8988T (cell line): ENCODE data around the gene DOCK1.

Experiments
- DNase-seq: peaks from one replicate; pipeline ENCODE4 v3.0.0; 2011

DOCK1 gene

DNA sequence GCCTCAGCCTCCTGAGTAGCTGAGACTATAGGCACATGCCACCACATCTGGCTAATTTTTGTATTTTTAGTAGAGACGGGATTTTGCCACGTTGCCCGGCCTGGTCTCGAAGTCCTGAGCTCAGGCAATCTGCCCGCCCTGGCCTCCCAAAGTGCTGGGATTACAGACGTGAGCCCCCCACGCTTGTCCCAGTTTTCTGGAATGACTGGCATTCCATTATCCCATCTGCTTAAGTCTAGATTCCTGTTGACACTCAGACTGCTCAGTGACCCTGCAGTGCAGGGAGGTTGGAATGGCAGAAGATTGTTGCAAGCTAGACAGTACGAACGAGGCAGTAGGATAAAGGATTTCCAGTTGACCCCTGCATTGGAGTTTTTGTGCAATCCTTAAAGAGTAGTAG is 508.8 kb downstream of the DOCK1 start:
- no peak for DNase-seq

DNA sequence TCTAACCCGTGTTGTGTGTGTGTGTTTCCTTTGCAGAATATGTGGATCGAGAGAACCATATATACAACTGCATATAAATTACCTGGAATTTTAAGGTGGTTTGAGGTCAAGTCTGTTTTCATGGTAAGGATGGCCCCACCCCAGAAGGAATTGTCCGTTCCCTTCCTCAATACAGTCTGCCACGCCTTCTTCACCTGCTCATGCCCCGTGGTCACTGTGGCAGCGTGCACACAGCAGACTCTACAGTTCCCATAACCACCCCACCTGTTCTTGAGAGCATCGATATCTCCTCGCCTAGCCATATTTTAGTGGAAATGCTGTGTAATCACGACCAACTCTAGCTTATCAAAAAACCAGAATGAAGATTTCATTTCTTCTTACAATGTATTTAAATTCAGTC is 509.9 kb downstream of the DOCK1 start:
- no peak for DNase-seq

DNA sequence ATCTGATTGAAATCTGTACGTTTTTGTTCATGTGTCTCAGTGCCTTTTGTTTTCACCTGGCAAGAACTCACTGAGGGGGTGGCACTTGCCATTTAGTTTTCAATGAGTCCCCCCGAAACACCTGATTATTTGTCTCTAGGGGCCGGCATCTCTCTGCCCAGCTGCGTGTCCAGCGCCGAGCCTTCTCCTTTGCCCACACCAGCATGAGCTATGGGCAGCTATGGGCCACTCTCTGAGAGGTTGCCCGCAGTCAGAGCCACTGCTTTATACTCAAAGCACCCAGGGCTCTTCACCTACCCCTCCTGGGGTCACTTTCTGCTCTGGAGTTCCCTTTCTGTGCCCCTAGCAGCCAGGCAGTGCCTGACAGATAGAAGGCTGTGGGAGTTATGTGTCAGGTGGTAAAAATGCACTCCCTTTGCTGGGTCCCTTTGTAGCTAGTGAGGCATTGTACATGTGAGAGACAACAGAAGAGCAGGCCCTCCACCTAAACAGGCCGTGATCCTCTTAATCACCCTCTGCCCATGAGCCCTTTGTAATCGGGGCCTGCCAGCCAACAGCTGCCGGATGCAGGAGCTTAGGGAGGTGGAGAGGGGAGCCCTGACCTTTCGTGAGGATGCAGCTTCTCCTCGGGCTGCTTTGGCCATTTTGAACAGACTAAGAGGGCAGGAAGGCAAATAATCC is 510.8 kb downstream of the DOCK1 start:
- DNase-seq: no peak

DNA sequence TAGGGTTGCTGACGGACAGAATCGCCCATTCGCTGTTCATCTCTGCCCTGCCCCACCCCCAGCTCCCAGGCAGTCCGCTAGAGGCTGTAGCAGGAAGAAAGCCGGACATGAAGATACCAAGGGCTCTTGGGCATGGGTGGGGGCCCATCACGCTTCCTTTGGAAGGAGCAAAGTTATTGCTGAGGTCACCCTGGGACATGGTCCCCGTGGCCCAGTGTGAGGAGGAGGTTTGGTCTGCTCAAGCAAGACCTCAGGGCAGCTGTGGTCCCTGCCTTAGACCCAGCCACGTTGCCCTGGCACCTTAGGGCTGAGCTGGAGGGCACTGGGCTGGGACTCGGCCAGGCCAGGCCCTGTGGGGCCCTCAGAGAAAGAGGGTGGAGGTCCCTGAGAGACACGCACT is 511.8 kb downstream of the DOCK1 start:
- no peak for DNase-seq

DNA sequence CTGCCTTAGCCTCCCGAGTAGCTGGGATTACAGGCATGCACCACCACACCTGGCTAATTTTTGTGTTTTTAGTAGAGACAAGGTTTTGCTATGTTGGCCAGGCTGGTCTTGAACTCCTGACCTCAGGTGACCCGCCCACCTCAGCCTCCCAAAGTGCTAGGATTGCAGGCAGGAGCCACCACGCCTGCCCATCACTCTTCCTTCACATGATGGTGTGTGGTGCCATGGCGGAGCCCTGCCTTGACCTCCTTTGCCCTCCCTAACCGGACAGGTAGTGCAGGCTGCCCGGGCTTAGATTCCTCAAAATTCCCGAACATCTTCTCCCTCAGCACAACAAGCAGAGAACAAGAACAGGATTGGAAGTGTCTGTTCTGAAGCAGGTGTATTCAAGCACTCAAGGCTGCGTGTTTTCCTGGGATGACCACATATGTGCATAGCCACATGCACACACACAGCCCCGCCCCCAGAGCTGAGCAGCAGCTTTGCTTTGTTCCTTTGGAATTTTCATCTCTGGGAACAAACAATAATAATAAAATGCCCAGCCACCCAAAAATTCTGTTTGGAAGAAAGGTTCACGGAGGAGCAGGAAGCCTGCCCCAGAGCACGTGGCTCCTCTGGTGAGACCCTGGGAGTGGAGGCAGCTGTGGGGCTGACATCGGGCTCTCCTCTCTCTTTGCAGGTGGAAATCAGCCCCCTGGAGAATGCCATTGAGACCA is 512.6 kb downstream of the DOCK1 start:
- no peak for DNase-seq

DNA sequence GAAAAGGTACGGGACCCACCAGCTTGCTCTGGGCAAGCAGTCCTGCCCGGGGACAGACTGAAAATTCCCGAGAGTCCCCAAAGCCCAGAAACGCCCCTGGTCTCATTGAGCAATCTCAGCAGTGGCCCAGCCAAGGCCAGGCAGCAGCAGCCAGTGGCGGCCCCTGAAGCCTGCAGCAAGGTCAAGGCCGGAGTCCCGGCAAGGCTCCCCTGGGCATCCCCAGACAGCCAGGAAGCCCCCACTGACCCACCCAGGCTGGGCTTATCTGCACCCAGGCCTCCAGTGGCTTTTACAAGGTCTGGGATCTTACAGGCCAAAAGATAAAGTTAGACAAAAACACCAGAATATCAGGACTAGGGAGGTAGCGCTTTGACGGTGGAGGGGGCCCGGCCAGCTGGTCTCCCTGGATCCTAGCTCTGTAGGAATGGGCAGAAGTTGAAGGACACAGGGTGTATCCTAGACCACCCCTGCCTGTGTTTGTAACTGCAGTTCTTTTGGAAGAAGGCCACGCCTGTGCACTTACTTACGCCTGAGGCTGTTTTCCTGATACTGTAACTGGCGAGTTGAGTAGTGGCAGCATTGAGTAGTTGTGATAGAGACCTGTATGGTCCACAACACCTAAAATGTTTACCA is 513.4 kb downstream of the DOCK1 start:
- DNase-seq: no peak

DNA sequence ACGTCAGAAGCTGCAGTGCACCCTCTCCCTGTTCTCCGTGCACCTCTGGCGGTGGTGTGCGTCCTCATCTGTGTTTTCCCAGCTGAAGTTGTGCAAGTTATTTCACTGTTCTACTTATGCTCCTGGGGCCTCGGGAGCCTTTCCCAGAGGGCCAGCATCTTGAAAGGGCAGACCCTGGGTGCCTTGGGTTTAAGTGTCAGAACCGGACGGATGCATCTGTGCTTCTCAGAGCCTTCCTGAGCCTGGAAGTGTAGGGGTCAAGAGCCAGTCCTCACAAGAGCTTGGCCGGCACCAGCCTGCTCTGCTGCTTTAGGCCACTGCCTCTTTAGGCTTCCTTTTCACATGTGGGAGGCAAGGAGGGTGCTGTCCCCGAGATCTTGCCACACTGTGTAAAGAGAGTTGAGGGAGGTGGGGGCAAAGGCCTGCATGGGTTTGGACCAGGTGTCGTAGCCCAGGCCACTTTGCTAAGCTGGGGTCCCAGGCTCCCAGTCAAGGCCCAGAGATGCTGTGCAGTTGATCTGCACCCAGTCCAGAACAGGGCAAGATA is 515.0 kb downstream of the DOCK1 start:
- DNase-seq: no peak

DNA sequence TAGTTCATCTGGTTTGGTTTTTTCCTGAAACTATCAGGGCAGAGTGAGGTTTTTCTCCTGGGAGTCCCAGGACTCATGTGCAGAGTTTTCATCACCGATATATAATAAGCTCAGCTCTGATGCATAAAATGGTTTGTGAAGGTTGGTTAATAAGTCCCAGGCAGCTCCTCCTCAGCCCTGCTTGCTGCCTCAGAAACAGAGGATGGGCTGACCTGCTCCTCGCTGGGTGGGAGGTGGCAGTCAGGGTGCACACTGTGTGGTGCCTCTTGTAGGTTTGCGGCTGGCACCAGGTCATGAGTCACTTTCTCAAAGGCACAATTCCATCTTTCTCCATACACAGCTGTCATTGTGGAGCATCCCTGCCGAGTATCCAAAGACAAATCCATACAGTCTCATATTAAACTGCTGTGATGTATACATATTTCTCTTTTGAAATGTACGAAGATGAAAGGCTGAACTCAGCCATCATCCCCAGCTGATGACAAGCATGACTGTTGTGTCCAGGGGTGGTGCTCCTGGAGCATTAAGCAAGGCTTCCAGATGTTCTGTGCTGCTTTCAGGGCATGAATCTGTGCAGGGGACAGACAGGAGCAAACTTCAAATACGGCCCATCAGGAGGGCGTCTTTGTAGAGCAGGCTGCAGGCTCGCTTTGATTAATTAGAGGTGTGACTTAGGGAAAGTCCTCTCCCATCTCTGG is 518.1 kb downstream of the DOCK1 start:
- no peak for DNase-seq

DNA sequence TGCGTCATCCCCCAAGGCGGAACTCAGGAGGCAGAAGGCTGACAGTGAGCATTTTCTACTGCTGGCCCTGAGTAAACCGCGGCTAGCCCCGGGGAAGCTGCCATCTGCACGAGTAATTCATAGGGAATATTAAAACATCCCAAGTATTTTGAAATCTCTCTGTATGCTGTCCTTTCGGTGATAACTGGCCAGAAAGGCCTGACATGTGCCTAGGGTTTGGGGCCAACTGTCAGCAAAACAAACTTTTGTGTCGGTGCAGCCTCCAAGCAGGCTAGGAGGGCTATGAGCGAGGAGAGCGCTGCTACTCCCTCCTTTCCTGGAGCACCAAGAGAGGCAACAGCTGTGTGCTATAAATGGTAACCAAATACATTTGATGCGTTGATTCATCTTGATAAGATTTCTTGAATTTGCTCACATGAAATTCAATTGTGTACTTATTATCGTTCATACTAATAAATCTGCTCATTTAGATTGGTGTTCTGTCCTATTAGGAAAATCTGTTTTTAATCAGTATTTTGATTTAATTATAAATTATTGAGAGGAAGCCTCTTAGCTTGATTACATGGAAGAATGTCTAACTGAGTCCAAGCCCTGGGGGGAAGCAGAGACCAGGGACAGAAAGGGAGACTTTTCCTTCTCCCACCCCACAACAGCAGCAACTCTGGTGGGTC is 519.5 kb downstream of the DOCK1 start:
- no peak for DNase-seq

DNA sequence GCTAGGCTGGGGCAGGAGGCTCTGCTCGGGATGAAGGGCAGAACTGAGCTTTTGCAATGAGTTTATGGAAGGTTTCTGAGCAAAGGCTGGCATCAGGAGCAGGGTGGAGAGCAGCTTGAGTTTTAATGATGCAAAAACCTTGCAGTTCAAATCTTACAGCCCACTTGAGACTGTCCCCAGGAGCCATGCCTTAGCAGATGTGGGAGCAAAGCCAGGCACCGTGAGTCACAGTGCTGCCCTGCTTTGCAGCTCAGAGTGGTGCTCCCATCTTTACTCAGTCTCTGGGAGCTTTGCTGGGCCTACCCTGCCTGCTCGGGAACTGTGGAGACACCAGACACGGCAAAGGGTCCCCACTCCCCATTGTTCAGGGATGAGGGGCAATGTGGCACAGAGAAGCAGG is 521.5 kb downstream of the DOCK1 start:
- no peak for DNase-seq

DNA sequence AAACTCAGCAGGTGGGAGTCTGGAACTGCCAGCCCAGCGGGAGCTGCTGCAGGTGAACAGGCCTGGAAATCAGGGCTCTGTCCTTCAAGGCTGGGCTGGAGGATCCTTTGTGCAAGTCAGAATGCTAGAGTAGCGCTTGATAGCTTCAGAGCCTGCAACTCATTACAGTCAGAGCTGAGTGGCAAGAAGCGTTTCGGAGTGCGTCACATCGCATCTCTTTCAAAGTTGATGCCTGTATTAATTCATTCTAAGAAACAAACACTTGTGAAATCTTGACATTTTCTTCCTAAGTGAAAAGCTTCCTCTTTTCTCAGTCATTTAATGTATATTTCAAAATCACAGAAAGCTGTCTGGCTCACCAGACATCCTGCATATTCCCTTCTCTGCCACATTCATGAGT is 522.7 kb downstream of the DOCK1 start:
- no peak for DNase-seq

DNA sequence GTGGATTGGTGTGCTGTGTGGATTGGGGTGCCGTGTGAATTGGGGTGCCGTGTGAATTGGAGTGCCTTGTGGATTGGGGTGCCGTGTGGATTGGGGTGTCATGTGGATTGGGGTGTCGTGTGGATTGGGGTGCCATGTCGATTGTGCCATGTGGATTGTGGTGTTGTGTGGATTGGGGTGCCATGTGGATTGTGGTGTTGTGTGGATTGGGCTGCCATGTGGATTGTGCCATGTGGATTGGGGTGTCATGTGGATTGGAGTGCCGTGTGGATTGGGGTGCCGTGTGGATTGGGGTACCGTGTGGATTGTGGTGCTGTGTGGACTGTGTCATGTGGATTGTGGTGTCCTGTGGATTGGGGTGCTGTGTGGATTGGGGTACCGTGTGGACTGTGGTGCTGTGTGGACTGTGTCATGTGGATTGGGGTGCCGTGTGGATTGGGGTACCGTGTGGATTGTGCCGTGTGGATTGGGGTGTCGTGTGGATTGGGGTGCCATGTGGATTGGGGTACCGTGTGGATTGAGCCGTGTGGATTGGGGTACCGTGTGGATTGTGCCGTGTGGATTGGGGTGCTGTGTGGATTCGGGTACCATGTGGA is 523.3 kb downstream of the DOCK1 start:
- DNase-seq: no peak

DNA sequence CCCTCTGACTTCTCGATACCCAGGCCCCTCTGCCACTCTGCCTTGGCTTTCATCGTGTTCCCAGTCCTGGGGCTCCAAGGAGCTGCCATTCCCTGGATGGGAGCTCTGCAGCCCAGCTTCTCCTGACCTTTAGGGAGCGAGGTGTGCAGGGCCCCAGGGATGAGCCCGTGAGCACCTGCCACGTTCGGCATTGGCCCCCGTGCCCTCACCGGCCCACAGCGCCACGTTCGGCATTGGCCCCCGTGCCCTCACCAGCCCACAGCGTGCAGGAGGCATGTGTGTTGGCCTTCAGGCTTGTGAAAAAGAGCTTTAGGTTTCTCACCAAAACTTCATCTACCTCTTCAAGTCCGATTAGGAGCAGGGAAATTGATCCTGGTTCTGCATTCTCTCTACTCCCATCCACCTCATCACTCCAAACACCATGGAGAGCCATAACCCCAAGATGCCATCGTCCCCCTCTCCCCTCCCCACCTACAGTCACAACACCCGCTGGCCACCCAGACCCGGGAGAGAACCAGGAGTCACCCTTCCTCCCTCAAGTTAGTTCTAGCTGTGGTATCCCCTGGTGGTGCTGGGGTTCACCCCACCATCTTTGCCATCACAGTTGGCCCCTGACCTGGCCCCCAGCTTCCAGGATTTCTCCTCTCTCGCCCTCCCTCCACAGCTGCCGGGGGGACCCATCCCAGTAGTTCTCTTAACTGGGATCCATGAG is 524.5 kb downstream of the DOCK1 start:
- DNase-seq: no peak

DNA sequence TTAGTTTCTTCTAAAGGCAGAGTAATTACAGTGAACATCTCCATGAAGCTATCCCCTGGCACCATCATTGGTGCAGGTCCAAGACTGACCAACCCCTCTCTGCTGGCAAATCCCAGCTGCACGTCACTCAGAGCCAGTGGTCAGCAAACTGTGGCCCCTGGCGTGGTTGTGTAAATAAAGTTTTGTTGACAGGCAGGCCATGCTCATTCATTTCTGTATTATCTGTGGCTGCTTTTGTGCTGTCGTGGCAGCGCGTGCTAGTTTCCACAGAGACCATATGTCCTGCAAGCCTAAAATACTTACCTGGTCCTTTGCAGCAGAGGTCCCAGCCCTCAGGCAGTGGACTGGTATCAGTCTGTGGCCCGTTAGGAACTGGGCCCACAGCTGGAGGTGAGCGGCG is 526.3 kb downstream of the DOCK1 start:
- no peak for DNase-seq

DNA sequence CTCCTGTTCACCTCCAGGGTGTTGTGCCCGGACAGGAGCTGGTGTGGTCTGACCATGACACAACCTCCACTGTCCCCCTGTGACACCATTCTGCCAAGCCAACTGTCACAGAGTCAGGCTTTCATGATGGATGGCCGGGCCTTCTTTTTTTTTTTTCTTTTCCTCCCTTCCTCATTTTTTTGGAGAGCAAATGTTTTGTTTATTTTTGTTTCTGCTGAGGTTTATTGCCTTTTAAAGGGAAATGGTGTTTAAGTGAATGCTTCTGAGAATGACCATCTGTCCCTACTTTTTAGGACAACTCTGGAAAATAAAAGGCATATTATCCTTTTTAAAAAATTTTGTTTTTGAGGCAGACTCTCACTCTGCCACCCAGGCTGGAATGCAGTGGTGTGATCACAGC is 528.8 kb downstream of the DOCK1 start:
- DNase-seq: no peak

DNA sequence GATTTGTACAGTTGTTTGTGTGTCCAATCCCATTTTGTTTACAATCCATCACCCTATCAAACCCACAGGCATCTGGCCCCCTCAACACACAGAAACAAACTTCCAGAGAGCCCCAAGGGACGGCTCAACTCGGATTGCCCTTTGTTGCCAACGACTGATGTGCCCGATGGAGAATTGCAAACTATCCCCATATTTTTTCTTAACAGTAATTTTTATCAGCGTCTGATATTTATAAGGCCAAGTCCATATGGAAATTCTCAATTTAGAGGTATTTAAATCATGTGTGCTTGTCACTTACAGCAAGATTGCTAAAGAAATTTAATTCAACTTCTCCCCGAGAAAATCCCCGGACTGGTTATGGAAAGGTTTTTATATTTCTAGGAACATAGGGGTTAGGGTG is 530.0 kb downstream of the DOCK1 start:
- DNase-seq: no peak

DNA sequence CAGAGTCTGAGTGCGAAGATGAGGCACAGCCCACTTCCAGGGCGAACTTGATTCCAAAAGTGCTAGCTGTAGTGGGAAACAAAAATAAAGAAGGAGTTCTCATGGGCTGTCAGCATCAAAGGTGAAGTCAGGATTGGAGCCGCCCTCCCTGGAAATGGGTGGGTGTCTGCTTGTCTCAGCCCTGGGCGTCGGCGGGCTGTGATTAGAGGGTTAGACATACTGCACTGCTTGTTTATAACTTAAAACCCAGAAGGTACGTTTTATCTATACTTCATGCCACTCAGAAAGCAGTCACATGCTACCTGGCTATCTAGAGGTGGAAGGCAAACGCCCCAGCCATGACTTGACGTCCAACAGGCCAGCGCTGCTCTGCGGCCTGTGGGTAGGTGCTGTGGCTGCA is 535.1 kb downstream of the DOCK1 start:
- DNase-seq: no peak

DNA sequence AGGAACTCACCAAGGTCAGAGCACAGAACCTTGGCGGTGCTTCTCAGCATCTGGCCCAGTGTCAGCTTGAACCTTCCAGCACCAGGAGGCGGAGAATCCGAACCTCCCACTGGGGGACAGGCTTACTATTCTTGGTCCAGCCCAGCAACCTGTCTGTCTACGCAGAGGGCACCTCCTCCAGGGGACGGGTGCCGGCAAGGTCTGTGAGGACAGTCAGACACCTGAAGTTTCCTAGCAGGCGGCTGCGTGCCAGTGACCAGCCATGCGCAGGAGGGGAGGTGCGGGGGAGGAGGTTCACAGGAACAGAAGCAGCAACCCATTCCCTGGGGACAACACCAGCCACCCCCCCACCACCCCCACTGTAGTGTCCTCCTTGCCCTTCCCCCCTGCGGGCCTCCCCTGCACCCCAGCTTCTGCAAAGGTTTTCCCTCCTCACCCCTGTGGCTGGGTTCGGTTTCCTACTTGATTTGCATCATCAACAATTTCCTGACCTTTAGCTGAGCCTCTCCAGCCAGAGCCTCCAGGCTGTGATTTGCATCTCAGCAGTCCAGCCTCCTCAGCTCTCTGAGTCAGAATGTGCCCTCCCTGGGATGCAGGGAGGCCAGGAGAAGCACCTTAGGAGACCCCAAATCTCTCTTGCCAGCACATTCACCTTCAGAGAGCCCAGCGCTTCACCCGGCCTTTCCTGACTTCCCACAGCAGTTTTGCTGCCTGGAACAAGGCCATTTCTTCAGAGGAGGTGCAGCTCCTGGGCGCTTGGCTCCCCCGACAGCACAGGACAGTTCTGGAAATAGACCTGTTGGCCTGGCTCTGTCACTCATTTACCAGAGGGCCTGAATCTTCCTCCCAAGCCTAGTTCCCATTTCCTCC is 536.4 kb downstream of the DOCK1 start:
- no peak for DNase-seq

DNA sequence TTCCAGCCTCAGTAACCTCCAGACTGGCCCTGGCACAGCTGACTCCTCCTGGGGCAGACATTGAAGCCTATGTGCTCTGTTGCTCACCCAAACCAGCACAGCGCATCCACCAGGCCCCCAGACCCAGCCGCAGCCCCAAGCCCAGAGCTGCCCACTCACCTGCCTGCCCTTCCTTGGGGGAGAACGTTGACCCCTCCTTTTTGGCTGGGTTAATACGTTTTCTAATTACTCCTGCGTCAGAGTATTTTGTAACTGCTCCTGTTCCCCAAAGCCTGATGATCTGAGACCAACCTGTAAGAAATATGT is 536.9 kb downstream of the DOCK1 start:
- DNase-seq: no peak

DNA sequence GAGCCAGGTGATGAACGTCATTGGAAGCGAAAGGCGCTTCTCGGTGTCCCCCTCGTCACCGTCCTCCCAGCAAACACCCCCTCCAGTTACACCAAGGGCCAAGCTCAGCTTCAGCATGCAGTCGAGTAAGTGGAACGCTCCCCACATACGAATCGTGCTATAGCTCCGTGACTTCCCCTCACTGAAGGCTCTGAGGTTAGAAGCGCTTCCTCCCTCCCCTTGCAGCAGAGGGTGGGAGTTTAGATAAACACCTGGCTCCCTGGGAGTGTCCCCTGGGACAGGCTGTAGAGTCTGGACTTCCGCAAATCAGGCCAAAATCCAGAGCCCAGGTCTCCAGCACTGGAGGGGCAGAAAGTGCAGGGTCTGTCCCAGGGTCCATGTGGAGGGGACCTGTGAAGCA is 538.9 kb downstream of the DOCK1 start:
- no peak for DNase-seq

DNA sequence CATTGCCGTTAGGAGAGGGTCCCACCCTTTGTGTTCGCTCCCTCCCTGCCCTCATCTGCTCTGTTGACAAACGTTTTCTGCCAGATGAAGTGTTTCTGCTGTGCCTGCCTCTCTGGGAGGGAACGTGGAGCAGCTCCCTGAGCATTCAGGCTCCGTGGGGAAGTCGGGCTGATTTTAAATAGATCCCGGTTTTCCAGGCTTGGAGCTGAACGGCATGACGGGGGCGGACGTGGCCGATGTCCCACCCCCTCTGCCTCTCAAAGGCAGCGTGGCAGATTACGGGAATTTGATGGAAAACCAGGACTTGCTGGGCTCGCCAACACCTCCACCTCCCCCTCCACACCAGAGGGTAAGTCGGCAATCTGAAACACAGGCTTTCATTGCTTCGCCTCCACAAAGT is 542.0 kb downstream of the DOCK1 start:
- DNase-seq: no peak
